Spleen (tissue), 11 donors: Measurements from ENCODE around the gene SIPA1L3. TPM values are rescaled to one million over a fixed set of nuclear protein-coding genes. Genes with fewer than 3 reads are reported as not detected.

Experiments
- DNase-seq: peaks from one replicate; pipeline ENCODE4 v3.0.0-alpha.2; 2020
- H3K27ac ChIP-seq, 8 donors: fragments of 200-600 bp; sonication (generic) in 7 of 8; 1 replicate in 4 of 8; 2 replicates in 4 of 8; pipeline versions ENCODE4 v1.5.0 to v1.8.0; 2016 to 2021; ENCODE audit warnings: inconsistent platforms in 4 of 8, mild to moderate bottlenecking in 4 of 8, moderate library complexity in 1 of 8
- H3K27me3 ChIP-seq, 7 donors: fragments of 200-600 bp; sonication (generic) in 6 of 7; replicated peaks in 1 of 7; 1 replicate in 4 of 7; 2 replicates in 3 of 7; pipeline versions ENCODE4 v1.5.0 to v1.8.0; 2016 to 2021; ENCODE audit warnings: inconsistent platforms in 3 of 7, mild to moderate bottlenecking in 1 of 7
- H3K36me3 ChIP-seq, 6 donors: fragments of 200-600 bp; sonication (generic) in 5 of 6; 1 replicate in 4 of 6; 2 replicates in 2 of 6; pipeline versions ENCODE4 v1.5.0 to v1.8.0; 2016 to 2021; ENCODE audit warnings: inconsistent platforms in 2 of 6
- H3K4me1 ChIP-seq, 6 donors: fragments of 200-600 bp; sonication (generic) in 5 of 6; 1 replicate in 3 of 6; 2 replicates in 3 of 6; pipeline versions ENCODE4 v1.5.0 to v1.8.0; 2016 to 2021; ENCODE audit warnings: inconsistent platforms in 3 of 6
- H3K4me3 ChIP-seq, 8 donors: fragments of 200-600 bp; sonication (generic) in 7 of 8; 1 replicate in 4 of 8; 2 replicates in 4 of 8; pipeline versions ENCODE4 v1.5.0 to v1.8.0; 2016 to 2021; ENCODE audit warnings: inconsistent platforms in 4 of 8, mild to moderate bottlenecking in 4 of 8, moderate library complexity in 2 of 8
- H3K9me3 ChIP-seq, 8 donors: fragments of 200-600 bp; sonication (generic) in 7 of 8; 1 replicate in 4 of 8; 2 replicates in 4 of 8; pipeline versions ENCODE4 v1.5.0 to v1.8.0; 2016 to 2021; ENCODE audit warnings: inconsistent platforms in 4 of 8
- POLR2A ChIP-seq, 3 donors: fragments of 450-650 bp; IDR thresholded peaks; one replicate each; pipeline ENCODE4 v1.5.1; 2017; ENCODE audit warnings: antibody characterized with exemption in 3 of 3, mild to moderate bottlenecking in 1 of 3
- POLR2AphosphoS5 ChIP-seq, 3 donors: sonication (generic); formaldehyde crosslinking; IDR thresholded peaks; one replicate each; pipeline ENCODE4 v1.5.1; 2017; ENCODE audit warnings: antibody characterized with exemption in 3 of 3
- WGBS, 5 donors: extraction: QIAGEN DNeasy Blood & Tissue Kit in 3 of 5; methylation state at CpG; one replicate each; pipeline versions ENCODE4 v1.1.5 to v1.1.7; 2013 to 2018; 5-methylcytosine and 5-hydroxymethylcytosine counted together
- intact Hi-C: fragments of 100-400 bp; cut with DNase I; formaldehyde crosslinking; loops from one replicate; pipeline ENCODE4 v1.15.0; 2023; ENCODE audit warnings: low total_unique reads
- polyA plus RNA-seq, 3 donors: library from polyadenylated mRNA; stranded (reverse); fragments of 200-250 nt; gene quantifications; one replicate each; pipeline ENCODE4 v1.2.1, GENCODE V29; 2013
- total RNA-seq, 7 donors: library from RNA; depleted of rRNA in 3 of 7; stranded (reverse); fragments of >200 nt in 3 of 7; fragmentation: NEBNext Ultra II Directional in 4 of 7; extraction: Animal tissue kit (Norgen Biotek cat#: 25700) in 4 of 7; gene quantifications; one replicate each; pipeline versions ENCODE4 v1.1.0 to v1.2.1, GENCODE V29; 2016 to 2021
- TF ChIP-seq, protein P1 (sequence below), 11 experiments: fragments of 200-600 bp in 7 of 11; fragments of 450-650 bp in 4 of 11; sonication (generic) in 4 of 11; IDR thresholded peaks in 8 of 11; conservative IDR thresholded peaks in 3 of 11; 1 replicate in 7 of 11; 2 replicates in 4 of 11; pipeline versions ENCODE4 v1.4.0 to v1.8.0; 2016 to 2021; ENCODE audit warnings: antibody characterized with exemption in 11 of 11, inconsistent platforms in 4 of 11, mild to moderate bottlenecking in 1 of 11
- donor health status: healthy with polysubstance abuse.
- donor health status: DM: no; HTN: no; CAD: no; lungs with moderate emphysema.
- donor health status: DM: no; HTN: no; CAD: no.
- donor health status: Bipolar disorder and iron deficiency.
- donor health status: healthy.
- donor health status: DM: no; HTN: no; CAD: no.
- donor health status: DM: yes; HTN: yes; CAD: no.

SIPA1L3 gene
- total and polyA plus RNA-seq, 10 donors: 5.4 to 62.6 (median 40.3) TPM

DNA sequence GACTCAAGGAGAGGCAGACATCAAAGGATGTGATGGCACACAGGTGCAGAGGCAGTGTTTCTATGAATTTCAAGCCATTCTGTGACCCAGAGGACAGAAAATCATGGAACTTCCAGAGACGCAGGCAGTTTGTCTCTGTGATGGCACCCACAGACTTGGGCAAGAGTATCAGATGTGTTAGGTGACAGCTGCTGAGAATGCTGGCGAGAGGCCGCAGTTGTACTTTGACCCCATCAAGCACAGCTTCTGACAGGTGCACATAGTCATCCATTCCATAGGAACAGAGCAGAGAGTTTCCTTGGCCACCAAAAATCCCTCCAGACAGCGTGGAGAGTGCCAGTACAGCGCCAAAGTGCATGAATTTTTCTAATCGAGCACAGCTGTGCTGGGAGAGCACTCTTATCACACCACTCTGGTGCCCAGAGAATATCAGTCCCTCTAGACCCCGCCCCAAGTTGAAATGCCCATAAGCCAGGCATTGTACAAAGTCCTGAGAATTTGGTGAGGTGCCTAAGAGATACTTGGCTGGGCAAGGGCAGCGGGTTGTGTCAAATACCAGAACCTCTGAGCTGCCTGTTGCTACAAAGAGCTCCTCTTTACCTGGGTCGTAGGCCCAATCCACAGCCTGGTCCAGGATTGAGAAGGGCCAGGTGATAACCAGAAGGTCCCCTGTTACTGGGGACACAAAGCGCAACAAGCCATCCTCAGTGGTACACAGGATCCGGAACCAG, 13.0 kb upstream of the SIPA1L3 start:
- TF ChIP-seq, protein P1, sequence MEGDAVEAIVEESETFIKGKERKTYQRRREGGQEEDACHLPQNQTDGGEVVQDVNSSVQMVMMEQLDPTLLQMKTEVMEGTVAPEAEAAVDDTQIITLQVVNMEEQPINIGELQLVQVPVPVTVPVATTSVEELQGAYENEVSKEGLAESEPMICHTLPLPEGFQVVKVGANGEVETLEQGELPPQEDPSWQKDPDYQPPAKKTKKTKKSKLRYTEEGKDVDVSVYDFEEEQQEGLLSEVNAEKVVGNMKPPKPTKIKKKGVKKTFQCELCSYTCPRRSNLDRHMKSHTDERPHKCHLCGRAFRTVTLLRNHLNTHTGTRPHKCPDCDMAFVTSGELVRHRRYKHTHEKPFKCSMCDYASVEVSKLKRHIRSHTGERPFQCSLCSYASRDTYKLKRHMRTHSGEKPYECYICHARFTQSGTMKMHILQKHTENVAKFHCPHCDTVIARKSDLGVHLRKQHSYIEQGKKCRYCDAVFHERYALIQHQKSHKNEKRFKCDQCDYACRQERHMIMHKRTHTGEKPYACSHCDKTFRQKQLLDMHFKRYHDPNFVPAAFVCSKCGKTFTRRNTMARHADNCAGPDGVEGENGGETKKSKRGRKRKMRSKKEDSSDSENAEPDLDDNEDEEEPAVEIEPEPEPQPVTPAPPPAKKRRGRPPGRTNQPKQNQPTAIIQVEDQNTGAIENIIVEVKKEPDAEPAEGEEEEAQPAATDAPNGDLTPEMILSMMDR (IDR thresholded peaks at IDR 0.05 in 8 of 11, conservative IDR thresholded peaks at IDR 0.05 in 3 of 11): no peak
- TF ChIP-seq POLR2A (IDR thresholded peaks at IDR 0.05) (no peak), POLR2AphosphoS5 (IDR thresholded peaks at IDR 0.05) (no peak)
- no peak overlapping the region for H3K27ac ChIP-seq
- intact Hi-C loops: no loop called here
- H3K36me3 ChIP-seq: no peaks in the 10 kb centered on the region
- DNase-seq: no peak
- no peak overlapping the region for H3K4me3 ChIP-seq
- peaks cover 0 to 25% (median 5%) of the 10 kb centered on the region in 7 donors for H3K27me3 ChIP-seq
- no peaks in the 10 kb centered on the region for H3K9me3 ChIP-seq
- 82 to 91% (median 90%) methylated on average over 8 to 11 of the region's 11 CpGs for WGBS, 5 donors
- H3K4me1 ChIP-seq: peaks cover 0 to 5% (median 0%) of the 10 kb centered on the region in 6 donors

DNA sequence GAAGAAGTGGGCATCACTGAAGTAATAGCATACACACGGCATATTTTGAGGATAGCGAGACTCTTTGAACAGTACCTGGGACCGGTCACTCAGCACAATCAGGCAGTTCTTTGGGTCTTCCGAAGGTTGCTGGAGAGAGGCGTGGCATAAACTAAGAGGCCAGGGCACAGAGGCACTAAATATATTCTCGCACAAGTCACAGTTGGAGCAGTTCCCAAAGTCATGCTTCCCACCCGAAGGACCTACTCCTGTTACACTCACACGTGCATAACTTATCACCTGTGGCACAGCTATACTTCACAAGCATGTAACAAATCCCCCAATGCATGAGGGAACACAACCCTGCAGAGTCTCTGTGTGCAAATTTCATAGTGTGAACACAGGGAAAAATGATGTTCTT, 10.8 kb upstream of the SIPA1L3 start:
- TF ChIP-seq POLR2A (IDR thresholded peaks at IDR 0.05) (no peak), POLR2AphosphoS5 (IDR thresholded peaks at IDR 0.05) (no peak)
- TF ChIP-seq, protein P1 (IDR thresholded peaks at IDR 0.05 in 8 of 11, conservative IDR thresholded peaks at IDR 0.05 in 3 of 11): no peak
- H3K4me3 ChIP-seq: no peak overlapping the region
- H3K36me3 ChIP-seq: no peaks in the 10 kb centered on the region
- intact Hi-C loops: no loop called here
- peaks cover 0 to 5% (median 0%) of the 10 kb centered on the region in 6 donors for H3K4me1 ChIP-seq
- no peak for DNase-seq
- H3K9me3 ChIP-seq: no peaks in the 10 kb centered on the region
- peaks cover 0 to 14% (median 5%) of the 10 kb centered on the region in 7 donors for H3K27me3 ChIP-seq
- WGBS, 5 donors: 89 to 94% (median 91%) methylated on average over 8 of the region's 8 CpGs
- no peak overlapping the region for H3K27ac ChIP-seq

DNA sequence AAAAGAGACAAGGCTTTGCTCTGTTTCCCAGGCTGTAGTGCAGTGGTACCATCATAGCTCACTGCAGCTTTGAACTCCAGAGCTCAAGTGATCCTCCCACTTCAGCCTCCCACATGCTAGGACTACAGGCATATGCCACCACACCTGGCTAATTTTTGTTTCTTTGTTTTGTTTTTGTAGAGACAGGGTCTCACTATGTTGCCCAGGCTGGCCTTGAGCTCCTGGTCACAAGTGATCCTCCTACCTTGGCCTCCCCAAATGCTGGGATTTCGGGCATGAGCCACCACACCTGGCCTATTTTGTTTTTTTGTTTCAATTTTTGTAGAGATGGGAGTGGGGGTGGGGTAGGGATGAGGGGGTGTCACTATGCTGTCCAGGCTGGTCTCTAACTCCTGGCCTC, 7.6 kb upstream of the SIPA1L3 start:
- intact Hi-C loops: no loop called here
- DNase-seq: no peak
- WGBS, 5 donors: 53 to 96% (median 69%) methylated on average over 1 of the region's 1 CpG
- no peaks in the 10 kb centered on the region for H3K27me3 ChIP-seq
- H3K27ac ChIP-seq: no peak overlapping the region
- no peaks in the 10 kb centered on the region for H3K36me3 ChIP-seq
- H3K4me1 ChIP-seq: peaks cover 0 to 5% (median 0%) of the 10 kb centered on the region in 6 donors
- H3K9me3 ChIP-seq: no peaks in the 10 kb centered on the region
- no peak overlapping the region for H3K4me3 ChIP-seq
- TF ChIP-seq POLR2A (IDR thresholded peaks at IDR 0.05) (no peak), POLR2AphosphoS5 (IDR thresholded peaks at IDR 0.05) (no peak)
- TF ChIP-seq, protein P1 (IDR thresholded peaks at IDR 0.05 in 8 of 11, conservative IDR thresholded peaks at IDR 0.05 in 3 of 11): no peak

DNA sequence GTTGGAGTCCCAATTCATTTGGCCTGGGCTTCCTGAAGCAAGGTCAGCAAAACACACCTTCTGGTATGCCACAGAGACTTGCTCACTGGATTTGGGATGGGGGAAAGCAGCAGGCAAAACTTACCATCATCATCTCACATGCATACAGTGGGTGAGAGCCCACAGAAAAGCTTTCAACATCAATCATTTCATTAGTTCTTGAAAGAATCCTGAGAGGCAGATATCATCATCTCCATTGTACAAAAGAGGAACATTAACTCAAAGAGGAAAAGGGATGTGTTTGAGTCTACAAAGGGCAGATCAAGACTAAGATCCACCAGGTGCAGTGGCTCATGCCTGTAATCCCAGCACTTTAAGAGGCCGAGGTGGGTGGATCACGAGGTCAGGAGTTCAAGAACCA, 7.0 kb upstream of the SIPA1L3 start:
- Histone ChIP-seq H3K27ac (no peak overlapping the region), H3K27me3 (no peaks in the 10 kb centered on the region), H3K4me1 (peaks cover 0 to 5% (median 0%) of the 10 kb centered on the region in 6 donors), H3K4me3 (no peak overlapping the region), H3K36me3 (no peaks in the 10 kb centered on the region), H3K9me3 (no peaks in the 10 kb centered on the region)
- intact Hi-C loops: loop anchor here (10.0 kb wide), 1 partner anchor 325 kb away; the partner anchor contains the start of gene DPF1
- TF ChIP-seq POLR2AphosphoS5 (IDR thresholded peaks at IDR 0.05) (no peak), POLR2A (IDR thresholded peaks at IDR 0.05) (no peak)
- DNase-seq: no peak
- WGBS, 5 donors: 62 to 89% (median 76%) methylated on average over 2 of the region's 2 CpGs
